H1 (cell line): ENCODE results near the gene SOX13.

Experiments
- MAFK ChIP-seq: IDR thresholded peaks from 2 replicates; pipeline ENCODE4 v1.6.1; 2012; ENCODE audit warnings: low read depth, mild to moderate bottlenecking, improper control_type of control experiment, low read length
- POLR2A ChIP-seq, 2 experiments: IDR thresholded peaks; 1 replicate in 1 of 2; 2 replicates in 1 of 2; pipeline ENCODE4 v1.6.1; 2011; ENCODE audit warnings: low read depth in 2 of 2, low read length in 2 of 2, mild to moderate bottlenecking in 2 of 2; ENCODE audit errors: control extremely low read depth in 1 of 2
- POLR2AphosphoS5 ChIP-seq: IDR thresholded peaks from 2 replicates; pipeline ENCODE4 v1.6.1; 2011; ENCODE audit warnings: low read depth, low read length
- SIX5 ChIP-seq: IDR thresholded peaks from 2 replicates; pipeline ENCODE4 v1.6.1; 2011; ENCODE audit warnings: mild to moderate bottlenecking, low read depth, low read length
- TAF1 ChIP-seq: IDR thresholded peaks from 2 replicates; pipeline ENCODE4 v1.6.1; 2011; ENCODE audit warnings: mild to moderate bottlenecking, low read depth, low read length
- TF ChIP-seq, protein P1 (sequence below), 3 experiments: IDR thresholded peaks; 1 replicate in 2 of 3; 2 replicates in 1 of 3; pipeline versions ENCODE4 v1.5.1 to v1.6.1; 2011; ENCODE audit warnings: low read length in 3 of 3, mild to moderate bottlenecking in 3 of 3, inconsistent platforms in 2 of 3, low read depth in 1 of 3, moderate library complexity in 1 of 3; ENCODE audit not compliant: insufficient read depth in 1 of 3; ENCODE audit errors: control extremely low read depth in 1 of 3
- TF ChIP-seq, protein P2 (sequence below): IDR thresholded peaks from 2 replicates; pipeline ENCODE4 v1.6.1; 2011; ENCODE audit warnings: low read depth, mild to moderate bottlenecking, low read length; ENCODE audit not compliant: insufficient read depth
- TF ChIP-seq, protein P3 (sequence below): IDR thresholded peaks from 2 replicates; pipeline ENCODE4 v1.6.1; 2012; ENCODE audit warnings: inconsistent platforms

DNA sequence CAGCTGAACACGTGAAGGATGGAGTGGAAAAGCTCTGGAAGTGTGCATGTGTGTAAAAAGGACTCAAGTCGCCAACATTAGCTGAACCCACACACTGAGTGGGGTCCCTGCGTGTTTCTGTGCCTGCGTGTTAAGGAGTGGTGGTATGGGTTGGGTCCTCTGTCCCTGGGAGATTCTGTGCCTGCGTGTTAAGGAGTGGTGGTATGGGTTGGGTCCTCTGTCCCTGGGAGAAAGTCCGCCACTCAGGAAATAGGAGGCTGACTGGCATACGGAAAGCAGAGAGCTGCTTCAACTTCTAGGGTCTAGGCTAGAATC, 7.0 kb upstream of the SOX13 start:
- TF ChIP-seq, protein P1, sequence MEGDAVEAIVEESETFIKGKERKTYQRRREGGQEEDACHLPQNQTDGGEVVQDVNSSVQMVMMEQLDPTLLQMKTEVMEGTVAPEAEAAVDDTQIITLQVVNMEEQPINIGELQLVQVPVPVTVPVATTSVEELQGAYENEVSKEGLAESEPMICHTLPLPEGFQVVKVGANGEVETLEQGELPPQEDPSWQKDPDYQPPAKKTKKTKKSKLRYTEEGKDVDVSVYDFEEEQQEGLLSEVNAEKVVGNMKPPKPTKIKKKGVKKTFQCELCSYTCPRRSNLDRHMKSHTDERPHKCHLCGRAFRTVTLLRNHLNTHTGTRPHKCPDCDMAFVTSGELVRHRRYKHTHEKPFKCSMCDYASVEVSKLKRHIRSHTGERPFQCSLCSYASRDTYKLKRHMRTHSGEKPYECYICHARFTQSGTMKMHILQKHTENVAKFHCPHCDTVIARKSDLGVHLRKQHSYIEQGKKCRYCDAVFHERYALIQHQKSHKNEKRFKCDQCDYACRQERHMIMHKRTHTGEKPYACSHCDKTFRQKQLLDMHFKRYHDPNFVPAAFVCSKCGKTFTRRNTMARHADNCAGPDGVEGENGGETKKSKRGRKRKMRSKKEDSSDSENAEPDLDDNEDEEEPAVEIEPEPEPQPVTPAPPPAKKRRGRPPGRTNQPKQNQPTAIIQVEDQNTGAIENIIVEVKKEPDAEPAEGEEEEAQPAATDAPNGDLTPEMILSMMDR (IDR thresholded peaks at IDR 0.05; ENCODE audit: control extremely low read depth in 1 of 3, insufficient read depth in 1 of 3, low read depth in 1 of 3, low read length in 3 of 3) = no peak
- TF ChIP-seq, protein P2, sequence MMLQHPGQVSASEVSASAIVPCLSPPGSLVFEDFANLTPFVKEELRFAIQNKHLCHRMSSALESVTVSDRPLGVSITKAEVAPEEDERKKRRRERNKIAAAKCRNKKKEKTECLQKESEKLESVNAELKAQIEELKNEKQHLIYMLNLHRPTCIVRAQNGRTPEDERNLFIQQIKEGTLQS = no peak
- no peak for TF ChIP-seq MAFK
- TF ChIP-seq, protein P3, sequence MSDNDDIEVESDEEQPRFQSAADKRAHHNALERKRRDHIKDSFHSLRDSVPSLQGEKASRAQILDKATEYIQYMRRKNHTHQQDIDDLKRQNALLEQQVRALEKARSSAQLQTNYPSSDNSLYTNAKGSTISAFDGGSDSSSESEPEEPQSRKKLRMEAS = no peak
- no peak for TF ChIP-seq POLR2A (IDR thresholded peaks at IDR 0.05; ENCODE audit: control extremely low read depth in 1 of 2, low read depth in 2 of 2, low read length in 2 of 2)
- no peak for TF ChIP-seq SIX5
- no peak for TF ChIP-seq POLR2AphosphoS5
- TF ChIP-seq TAF1 = no peak
